ENCODE results near the gene MED13L.
A peak's percentile ranks its signal among the peaks of the same experiment; 100 is the strongest.

The MED13L gene

DNA sequence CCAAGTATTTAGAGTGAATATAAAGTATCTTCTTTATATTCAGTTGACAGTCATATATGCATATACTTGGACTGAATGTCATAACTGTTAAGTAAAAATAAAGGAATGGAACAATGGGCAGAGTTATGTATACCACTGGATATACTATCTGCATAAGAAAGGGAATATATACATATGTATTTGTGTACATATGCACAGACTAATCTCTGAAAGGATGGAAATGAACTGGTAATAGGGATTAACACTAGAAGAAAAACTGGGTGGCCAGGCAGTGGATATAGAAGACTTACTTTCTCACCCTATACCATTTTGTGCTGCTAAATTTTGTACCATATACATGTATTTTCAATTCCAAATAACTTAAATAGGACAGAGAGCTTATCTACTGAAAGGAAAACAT lies 200.1 kb downstream of the MED13L start:
- no peak for DNase-seq

DNA sequence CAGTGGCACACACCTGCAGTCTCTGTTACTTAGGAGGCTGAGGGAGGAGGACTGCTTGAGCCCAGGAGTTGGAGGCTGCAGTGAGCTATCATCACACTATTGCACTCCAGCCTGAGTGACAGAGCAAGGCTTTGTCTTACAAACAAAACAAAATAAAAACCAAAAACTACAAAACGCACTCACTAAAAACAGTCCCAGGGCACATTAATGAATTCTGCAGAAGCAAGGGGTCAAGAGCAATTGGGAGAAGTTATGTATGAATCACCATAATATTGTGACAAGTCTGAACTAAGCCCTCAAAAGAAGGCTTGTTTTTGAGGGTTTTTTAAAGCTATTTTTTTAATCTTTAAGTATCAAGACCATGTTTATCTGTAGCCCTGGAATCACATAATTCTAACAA lies 201.1 kb downstream of the MED13L start:
- DNase-seq = no peak

DNA sequence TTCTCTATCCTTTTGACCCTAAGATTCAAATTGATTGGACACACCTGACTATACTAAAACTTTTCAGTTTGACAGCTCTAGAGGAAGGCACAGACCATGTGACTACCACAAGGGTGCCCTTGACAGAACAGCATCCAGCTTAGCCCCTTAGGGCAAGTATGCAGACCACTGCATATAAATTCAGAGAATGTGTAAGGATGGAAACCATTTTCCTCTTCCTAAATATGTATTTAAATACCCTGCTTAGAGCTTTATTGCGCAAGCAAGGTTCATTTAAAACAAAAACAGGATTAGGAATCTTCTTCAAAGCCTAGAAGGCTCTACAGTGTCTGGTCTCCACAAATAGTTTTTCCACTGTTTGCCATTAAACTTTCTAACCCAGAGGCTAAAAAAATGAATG lies 202.8 kb downstream of the MED13L start:
- DNase-seq = no peak

DNA sequence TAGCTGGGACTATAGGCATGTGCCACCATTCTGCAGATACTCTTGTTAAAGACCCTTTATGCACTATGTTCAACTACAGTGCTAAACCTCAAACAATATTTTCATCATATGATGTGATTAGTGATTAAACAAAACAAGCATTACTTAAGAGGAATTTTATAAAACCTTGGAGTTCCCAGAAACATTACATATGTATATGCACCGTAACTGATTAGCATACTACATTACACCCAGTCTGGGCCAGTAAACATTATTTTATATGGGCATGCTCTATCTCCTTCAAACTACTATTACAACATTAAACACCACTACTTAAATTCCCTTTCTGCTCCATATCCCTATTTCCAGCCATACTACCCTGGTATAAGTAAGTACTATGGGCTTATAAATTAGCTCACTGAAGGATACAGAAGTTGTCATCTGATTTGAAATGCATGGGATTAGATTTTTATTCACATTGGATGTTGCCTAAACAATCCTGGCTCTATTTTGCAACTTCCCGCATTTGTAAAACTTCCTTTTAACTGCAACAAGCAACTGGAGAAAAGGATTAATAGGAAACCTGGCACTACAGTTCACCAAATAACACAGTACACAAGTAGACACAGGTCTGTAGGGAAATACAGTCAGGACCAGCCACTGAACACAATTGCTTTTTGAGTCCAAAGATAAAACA lies 205.8 kb downstream of the MED13L start:
- no peak for DNase-seq

DNA sequence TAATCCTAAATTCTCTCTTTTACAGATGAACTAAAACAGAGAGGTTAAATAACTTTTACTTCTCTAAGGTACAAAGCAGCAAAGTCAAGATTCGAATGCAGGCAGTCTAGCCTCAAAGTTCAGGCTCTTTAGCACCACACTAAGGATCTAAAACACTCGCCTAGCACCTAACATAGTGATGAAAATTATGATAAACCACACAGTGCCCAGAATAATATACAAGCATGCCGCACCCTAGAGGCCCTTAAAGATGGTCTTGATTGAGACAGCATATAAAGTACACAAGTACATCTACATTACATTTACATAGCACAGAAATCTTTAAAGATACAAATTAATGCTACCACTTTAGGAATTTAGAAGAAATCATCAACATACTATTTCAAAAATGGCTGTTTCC lies 207.0 kb downstream of the MED13L start:
- no peak for DNase-seq

DNA sequence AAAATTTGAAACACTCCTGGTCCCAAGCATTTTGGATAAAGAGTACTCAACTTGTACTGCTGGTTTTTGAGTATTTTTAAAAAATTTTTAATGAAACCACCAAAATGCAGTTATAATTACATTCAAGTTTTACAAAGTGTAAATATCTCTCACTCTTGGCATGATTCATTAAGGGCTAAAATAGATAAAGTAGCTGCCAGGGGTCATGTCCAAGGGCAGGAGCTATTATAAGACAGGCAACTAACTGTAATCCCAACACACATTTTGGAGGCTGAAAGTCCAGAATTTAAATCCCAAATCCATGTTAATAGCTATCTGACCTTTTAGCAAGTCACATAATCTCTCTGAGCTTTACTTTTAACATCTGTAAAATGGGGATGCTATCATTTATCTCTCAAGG lies 207.6 kb downstream of the MED13L start:
- no peak for DNase-seq

DNA sequence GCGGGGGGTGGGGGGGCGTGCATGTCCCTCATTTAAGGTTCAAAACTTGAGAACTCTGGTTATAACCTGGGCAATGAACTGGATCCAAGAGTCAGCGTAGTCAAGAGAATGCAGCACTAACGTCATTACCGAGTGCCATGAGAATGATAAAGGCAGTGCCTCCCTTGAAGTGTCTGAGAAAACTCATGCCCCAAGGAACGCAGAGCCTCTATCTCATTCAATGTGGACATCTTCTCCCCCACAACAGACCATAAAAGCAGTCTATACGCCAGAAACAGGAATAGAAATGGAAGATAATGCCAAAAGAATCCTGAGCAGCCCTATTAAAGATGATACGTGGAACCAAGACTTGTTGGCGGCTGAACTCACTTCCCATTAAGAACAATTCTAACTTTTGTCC lies 208.6 kb downstream of the MED13L start:
- no peak for DNase-seq

DNA sequence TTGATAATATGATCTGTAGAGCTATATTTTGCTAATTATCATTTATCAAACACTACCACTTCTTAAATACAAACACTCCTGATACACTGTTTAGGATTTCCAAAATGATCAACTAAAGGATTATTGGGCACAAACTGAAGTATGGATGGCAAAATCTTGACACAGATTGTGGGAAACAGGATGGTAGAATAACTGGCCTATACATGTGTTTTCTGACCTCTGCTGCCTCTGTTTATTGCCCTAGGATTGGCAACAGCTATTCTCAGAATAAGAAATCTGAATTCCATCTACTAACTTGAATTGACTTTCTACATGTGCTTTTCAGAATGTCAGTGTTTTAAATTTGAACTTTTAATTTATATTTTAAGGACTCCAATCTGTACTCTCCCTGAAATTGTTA lies 209.1 kb downstream of the MED13L start:
- DNase-seq = no peak

DNA sequence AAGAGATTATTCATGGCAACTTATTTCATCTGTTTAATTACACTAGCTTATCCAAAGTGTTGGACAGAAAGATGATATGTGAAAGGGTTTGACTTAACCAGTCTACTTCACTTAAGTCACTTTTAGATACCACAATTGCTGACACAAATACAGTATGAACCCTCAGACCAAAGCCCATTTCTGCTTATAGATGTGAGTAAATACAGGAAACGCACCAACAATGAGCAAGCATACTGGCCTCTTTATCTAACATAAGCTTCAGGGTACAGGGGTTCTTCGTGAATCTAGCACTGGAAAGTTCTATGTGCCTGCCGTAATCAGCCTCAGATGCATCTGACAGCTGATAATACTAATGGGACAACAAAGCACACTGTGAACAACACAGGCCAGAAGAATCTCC lies 209.6 kb downstream of the MED13L start:
- peak in 1 of 14 donors; percentile 7 for DNase-seq

DNA sequence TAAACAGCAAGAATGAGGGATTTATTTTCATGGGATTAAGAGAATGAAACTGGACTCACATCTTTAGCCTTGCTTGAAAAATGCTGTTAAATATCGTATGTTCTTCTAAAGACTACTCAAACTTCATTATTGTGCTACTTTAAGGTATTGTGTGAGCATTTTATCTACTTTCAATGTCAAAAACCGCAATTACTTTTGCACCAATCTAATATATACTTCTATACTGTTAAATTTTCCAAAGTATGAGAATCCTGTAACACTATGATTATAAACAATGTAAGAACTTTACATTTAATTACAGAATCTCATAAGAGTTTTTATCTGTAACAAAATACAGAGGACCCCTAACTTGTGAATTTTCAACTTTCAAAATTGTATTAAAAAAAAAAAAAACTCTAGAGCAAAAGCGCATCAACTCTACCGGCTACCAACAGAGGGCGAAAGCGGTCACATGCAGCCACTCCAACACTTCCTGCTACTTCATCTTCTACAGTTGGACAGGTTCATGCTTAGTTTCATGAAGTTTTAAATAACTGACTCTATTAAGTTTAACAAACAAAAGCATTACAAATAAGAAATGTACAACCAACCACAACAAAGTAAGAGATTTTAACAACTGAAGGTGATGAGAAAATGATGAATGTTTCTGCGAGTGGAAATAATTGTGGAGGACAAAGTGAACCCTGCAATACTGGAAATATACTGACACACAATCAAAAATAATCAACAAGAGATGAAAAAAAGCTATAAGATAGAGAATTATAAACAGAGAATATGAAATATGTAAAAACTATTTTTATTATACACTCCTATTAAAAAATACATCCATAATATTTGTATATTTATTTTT lies 210.9 kb downstream of the MED13L start:
- no peak for DNase-seq

DNA sequence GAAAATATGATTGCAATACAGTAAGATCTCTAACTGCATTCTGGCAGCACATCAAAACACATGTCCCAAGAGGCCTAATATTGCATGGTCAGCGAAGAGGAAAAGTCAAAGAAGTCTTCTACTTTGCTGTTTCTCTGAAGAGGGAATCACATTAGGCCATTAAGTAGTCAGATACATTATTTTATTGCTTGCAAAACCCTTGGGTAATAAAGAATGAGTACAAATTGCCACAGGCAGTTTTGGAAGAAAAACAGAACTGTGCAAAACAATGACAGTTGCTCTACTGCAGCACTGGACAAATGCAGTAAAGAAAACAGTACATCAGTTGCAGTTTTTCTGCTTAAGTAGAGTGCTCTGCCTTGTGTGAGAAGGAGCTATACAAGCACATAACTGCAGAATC lies 211.9 kb downstream of the MED13L start:
- no peak for DNase-seq

DNA sequence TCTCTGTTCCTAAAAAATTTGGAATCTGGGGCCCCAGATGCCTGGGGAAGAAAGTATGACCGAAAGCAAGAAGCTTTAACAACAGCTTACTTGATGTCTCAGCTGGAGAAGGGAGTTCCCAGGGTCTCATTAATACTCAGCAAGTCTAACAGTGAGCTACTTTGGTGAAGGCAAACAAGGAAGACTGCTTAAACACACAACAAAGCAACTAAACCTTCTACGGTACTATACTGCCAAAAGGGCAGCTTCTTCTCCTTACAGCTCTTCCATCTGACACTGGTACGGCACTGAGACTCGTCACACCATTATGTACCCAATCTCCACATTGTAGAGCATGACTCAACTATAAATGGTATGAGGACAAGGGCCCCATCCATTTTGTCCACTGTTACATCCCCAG lies 213.0 kb downstream of the MED13L start:
- DNase-seq = no peak

DNA sequence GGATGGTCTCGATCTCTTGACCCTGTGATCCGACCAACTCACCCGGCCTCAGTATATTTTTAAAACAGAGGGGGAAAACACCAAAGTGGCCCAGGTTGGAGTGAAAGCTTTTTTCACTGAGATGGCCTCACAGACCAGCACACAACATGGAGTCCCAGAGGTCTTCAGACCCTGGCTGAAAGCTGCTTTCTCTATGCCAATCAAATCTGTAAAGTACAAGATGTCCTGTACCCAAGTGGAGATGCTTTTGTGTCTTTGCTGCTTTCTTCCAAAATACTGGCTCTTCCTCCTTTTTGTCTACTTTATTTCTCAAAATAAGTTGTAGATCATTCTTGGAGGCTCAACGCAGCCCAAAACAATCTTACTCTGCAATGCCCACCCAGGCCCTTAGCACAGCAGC lies 214.8 kb downstream of the MED13L start:
- DNase-seq = no peak

DNA sequence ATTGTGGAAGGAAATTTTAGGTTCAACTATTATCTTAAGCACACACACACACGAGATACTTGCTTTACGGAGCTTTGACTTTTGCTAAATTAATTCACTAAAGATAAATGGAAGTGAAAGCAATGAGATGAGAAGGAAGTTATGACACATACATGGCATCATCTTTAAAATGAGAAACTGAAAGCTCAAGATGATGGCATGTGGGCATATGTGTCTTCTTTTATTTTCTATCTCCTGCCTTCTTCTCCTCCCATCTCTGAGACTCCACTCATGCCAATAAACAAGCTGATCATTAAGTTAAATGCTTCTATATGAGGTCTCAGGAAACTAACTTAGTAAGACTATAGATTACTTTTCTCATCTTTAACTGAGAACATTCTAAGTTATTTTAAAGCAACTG lies 216.7 kb downstream of the MED13L start:
- no peak for DNase-seq

DNA sequence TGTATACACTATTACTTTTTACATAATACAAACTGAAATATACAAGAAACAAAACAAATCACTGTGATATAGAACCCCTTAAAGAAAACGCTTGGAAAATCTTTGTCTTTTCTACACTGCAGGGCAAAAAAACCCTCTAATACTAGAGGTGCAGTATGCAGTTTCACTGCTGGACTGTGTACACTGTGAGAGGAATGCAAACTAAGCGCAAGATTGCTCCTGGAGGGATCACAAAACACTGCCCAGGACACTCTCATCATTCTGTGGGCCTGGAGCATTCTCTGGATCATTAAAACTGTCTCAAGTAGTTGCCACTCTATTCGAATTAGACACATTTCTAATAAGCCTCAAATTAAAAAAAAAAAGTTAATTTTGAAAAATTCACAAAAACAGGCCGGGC lies 217.6 kb downstream of the MED13L start:
- no peak for DNase-seq

DNA sequence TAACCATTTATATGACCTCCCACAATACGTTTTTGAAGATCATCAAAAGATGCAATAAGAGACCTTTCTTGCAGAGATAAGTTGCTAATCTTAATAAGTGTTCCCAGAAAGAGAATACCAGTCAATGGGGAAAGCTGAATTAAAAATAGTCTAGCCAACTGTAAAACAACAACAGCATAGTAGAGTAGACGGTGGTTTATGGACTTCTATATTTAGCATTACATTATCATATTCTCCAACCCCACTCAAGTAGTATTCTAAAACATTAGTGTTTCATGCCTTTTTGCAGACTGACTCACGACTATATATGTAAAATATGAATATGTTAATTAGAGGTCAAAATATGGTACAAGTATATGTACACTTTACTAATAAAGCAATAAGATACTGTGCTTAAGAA lies 218.9 kb downstream of the MED13L start:
- DNase-seq = no peak

DNA sequence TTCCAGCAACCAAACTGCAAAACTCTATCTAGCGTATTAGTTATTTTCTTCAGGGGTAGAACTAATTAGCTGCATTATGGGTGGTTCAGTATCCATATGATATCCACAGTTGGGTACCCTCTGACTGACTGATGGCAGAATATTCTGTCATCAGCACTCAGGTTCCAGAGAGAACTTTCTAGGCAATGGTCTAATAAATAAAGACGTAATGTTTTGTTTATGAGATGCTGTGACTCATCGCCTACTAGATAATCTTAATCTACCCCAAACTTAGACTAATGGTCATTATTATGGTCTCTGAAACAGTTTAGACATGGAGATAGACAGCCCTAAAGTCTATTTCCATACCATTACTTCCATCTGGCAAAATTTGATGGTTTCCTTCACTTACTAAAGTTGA lies 220.1 kb downstream of the MED13L start:
- DNase-seq = no peak

DNA sequence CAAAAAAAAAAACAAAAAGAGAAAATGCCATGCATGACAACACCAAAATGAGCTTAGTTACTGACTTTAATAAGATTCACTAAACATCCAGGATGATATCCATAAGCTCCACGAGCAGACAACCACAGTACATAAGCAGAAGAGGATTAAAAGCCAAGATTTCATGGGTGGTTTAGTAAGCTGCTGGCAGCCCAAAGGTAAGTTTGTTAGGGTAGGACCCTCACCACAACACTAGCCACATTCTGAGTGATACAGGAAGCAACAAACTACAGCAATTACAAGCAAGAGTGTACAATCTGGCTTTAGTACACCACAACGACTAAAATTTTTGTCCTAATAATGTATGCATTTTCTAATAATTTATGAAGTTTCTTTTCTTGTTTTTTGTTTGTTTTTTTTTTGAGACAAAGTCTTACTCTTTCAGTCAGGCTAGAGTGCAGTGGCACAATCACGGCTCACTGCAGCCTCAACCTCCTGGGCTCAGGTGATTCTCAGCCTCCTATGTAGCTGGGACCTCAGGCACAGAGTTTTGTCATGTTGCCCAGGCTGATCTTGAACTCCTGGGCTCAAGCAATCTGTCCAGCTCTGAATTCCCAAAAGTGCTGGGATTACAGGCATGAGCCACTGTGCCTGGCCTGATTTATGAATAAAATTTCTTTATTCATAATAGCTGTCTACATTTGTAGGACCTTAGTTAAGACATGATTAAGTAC lies 221.4 kb downstream of the MED13L start:
- peak in 1 of 14 donors; percentile 9 for DNase-seq

DNA sequence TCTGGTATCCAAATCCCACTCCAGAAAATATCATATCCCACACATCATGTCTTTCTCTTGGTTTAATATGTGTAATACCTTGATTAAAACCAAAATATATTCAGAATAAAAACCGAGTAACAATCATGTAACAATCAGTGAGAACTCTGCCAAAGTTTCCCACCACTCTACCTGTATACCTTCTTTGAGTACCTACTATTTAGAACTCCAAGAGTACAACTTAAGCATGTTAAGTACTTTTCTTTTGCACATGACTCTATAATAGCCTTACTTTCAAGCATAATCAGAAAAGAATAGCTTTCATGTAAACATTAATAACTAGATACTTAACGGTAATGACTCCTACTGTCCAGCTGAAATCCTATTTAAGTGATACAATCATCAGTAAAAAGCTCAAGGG lies 223.2 kb downstream of the MED13L start:
- no peak for DNase-seq

DNA sequence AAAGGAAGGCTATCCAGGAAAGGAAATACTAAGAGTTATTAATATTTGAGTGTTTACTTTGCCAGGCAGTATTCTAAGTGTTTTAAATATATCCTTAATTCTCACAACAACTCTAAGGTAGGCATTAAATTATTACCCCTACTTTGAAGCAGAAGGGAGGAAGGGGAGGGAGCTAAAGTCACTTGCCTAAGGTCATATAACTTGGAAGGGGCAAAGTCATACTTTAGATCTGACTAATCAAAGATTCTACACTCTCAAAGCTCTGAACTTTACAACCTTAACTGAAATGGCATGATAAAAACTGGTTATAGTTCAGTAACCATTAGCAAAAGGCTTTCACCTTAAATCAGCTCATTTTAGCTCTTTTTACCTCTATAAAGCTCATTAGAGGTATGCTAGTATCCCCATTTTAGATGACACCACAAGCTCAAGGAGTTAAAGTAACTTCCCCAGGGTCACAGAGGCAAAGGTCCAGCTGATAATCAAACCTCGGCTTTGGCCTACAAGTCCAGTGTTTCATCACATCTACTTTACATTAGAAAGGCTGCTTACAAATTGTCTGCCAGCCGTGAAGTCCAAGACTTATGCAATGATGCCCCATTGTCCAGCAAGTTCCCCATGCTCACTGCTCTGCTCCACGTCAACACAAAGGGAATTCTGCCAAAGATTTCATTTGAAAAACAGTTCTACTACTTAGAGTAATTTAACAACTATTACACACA lies 223.9 kb downstream of the MED13L start:
- DNase-seq = peak in 5 of 14 donors; percentile 11 to 34 (median 20)

DNA sequence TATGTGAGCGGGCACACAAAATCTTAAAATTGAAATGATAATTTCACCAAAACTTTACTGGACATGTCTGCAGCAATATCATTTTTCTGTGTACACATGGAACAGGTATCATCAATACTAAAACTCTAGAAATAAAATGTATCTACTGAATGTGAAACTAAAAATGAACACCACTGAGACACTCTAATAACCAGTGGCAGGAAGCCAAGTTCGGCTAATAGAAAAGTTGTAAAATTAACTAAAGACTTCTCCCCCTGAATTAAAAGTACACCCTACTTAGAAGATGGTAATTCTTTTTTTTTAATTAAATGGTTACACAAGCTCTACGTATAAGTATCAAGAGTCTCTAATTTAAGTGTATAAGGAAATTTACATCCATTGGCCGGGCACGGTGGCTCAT lies 227.2 kb downstream of the MED13L start:
- no peak for DNase-seq

DNA sequence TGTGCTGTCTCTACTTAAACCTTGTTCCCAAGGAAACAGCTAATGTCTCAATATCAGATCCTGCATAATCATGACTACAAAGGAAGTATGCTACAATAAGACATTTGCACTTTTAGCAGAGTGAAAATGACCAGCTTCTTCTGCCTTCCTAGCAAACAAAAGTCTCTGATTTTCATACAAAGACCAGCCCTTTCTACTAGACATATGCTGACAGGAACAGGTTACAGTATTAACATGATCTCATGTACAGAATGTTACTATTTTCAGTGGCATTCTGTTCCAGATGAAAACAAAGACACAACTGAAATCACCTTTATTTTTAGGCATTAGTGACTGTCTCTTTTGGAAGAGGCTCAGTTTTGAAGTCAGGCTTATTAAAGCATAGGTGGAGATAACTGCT lies 228.6 kb downstream of the MED13L start:
- peak in 1 of 14 donors; percentile 41 for DNase-seq

DNA sequence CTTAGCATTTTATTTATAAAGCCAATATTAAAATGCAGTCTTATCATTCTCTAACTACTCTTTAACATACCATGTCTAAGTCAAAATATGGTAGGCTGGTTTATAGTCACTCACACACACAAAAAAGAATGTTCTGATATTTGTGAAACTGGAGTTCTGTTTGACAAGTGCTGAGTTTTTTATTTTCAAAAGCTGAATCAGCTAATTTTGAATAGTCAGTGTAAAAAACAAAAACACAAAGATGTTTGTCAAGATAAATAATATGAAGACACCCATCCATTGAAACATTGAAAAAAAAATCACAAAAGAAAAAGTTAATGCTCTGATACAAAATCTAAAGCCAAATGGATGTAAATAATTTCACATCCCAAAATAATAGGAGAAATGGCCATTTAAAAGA lies 231.5 kb downstream of the MED13L start:
- DNase-seq = no peak
